Immature natural killer cell (primary cell): Measurements from ENCODE around the gene NSUN4. TPM values are rescaled to one million over a fixed set of nuclear protein-coding genes. Genes with fewer than 3 reads are reported as not detected.
A peak's percentile ranks its signal among the peaks of the same experiment; 100 is the strongest.
"Not testable (repeated sequence)": the region's sequence is repeated elsewhere in the genome, so short reads cannot be mapped to it uniquely, and the experiment has no call there.

Source experiments
- DNase-seq, 3 donors: peaks; one replicate each; pipeline ENCODE4 v3.0.0; 2022; ENCODE audit warnings: mixed read lengths in 1 of 3
- H3K27ac Mint-ChIP-seq, 6 donors: one replicate each; pipeline ENCODE4 v1.8.0; 2020; ENCODE audit warnings: mixed read lengths in 6 of 6, mild to moderate bottlenecking in 5 of 6, inconsistent platforms in 4 of 6, moderate library complexity in 3 of 6
- H3K27me3 Mint-ChIP-seq, 3 donors: one replicate each; pipeline ENCODE4 v1.8.0; 2020 to 2021; ENCODE audit warnings: low read depth in 3 of 3, mild to moderate bottlenecking in 3 of 3, mixed read lengths in 3 of 3, moderate library complexity in 3 of 3, inconsistent platforms in 1 of 3
- H3K36me3 Mint-ChIP-seq, 3 donors: one replicate each; pipeline ENCODE4 v1.8.0; 2020; ENCODE audit warnings: mixed read lengths in 3 of 3, inconsistent platforms in 2 of 3, mild to moderate bottlenecking in 2 of 3
- H3K4me1 Mint-ChIP-seq, 2 donors: one replicate each; pipeline ENCODE4 v1.8.0; 2020; ENCODE audit warnings: inconsistent platforms in 2 of 2, mild to moderate bottlenecking in 2 of 2, mixed read lengths in 2 of 2, moderate library complexity in 1 of 2
- H3K4me3 Mint-ChIP-seq, 5 donors: one replicate each; pipeline ENCODE4 v1.8.0; 2020; ENCODE audit warnings: mild to moderate bottlenecking in 5 of 5, mixed read lengths in 5 of 5, inconsistent platforms in 3 of 5, moderate library complexity in 3 of 5
- H3K9me3 Mint-ChIP-seq, 6 donors: one replicate each; pipeline ENCODE4 v1.8.0; 2020; ENCODE audit warnings: mild to moderate bottlenecking in 6 of 6, mixed read lengths in 6 of 6, inconsistent platforms in 4 of 6, moderate library complexity in 3 of 6
- polyA plus RNA-seq, 3 donors: library from polyadenylated mRNA; unstranded; fragments of 300-500 nt; fragmentation: Illumina TruSeq; gene quantifications; one replicate each; pipeline ENCODE4 v1.2.3, GENCODE V29; 2021

NSUN4 gene
- polyA plus RNA-seq, 3 donors from 2014 or later: 3.4 to 16.3 (median 7.4) TPM

GRCh38 chr1:46364612-46365011, 24.0 kb downstream of the NSUN4 start:
- DNase-seq: no peak
- no peaks in the 10 kb centered on the region for H3K27me3 Mint-ChIP-seq
- H3K4me3 Mint-ChIP-seq: no peak overlapping the region
- no peaks in the 10 kb centered on the region for H3K9me3 Mint-ChIP-seq
- peaks cover 17 to 47% (median 32%) of the 10 kb centered on the region in 3 donors for H3K36me3 Mint-ChIP-seq
- no peaks in the 10 kb centered on the region for H3K4me1 Mint-ChIP-seq
- H3K27ac Mint-ChIP-seq: no peak overlapping the region

GRCh38 chr1:46365796-46366195, 25.2 kb downstream of the NSUN4 start:
- H3K4me1 Mint-ChIP-seq, H3K27me3 Mint-ChIP-seq, DNase-seq, H3K9me3 Mint-ChIP-seq, H3K4me3 Mint-ChIP-seq, H3K27ac Mint-ChIP-seq: not testable (repeated sequence)
- H3K36me3 Mint-ChIP-seq: peaks cover 12 to 42% (median 29%) of the 10 kb centered on the region in 3 donors

- H3K9me3 Mint-ChIP-seq: no peaks in the 10 kb centered on the region
- H3K36me3 Mint-ChIP-seq: peaks cover 9 to 32% (median 22%) of the 10 kb centered on the region in 3 donors
- H3K4me1 Mint-ChIP-seq: no peaks in the 10 kb centered on the region
- no peak overlapping the region for H3K4me3 Mint-ChIP-seq
- H3K27ac Mint-ChIP-seq: no peak overlapping the region
- no peaks in the 10 kb centered on the region for H3K27me3 Mint-ChIP-seq
- no peak for DNase-seq
These were observed 26.5 kb downstream of the NSUN4 start for GRCh38 chr1:46367072-46367471.

DNA sequence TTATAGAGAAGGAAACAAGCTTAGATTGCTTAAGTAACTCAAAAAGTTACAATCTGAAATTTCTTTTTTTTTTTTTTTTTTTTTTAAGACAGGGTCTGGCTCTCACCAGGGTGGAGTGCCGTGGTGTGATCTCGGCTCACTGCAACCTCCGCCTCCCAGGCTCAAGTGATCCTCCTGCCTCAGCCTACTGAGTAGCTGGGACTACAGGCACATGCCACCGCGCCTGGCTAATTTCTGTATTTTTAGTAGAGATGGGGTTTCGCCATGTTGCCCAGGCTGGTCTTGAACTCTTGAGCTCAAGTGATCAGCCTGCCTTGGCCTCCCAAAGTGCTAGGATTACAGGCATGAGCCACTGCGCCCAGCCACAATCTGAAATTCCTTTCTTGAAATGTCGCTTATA, 27.1 kb downstream of the NSUN4 start:
- H3K27ac Mint-ChIP-seq, H3K9me3 Mint-ChIP-seq, DNase-seq, H3K4me1 Mint-ChIP-seq, H3K27me3 Mint-ChIP-seq, H3K4me3 Mint-ChIP-seq: not testable (repeated sequence)
- H3K36me3 Mint-ChIP-seq: peaks cover 10 to 32% (median 23%) of the 10 kb centered on the region in 3 donors

DNA sequence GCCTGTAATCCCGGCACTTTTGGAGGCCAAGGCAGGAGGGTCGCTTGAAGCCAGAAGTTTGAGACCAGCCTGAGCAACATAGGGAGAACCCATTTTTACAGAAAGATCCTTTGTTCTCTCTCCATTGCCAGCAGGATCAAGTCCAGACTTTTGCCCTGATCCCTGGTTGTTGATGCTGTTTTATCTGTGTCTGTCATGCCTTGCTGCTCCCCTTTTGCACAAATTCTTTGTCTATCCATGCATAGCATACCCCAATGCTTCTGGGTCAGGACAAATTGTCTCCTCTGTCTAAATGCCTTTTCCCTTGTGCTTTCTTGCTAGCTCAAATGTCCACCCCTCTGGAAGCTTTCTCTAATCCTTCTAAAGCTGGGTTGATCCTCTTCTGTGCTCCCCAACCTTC, 28.2 kb downstream of the NSUN4 start:
- Mint-ChIP-seq H3K9me3 (no peaks in the 10 kb centered on the region), H3K27me3 (no peaks in the 10 kb centered on the region), H3K4me1 (no peaks in the 10 kb centered on the region), H3K27ac (peak overlapping the region in 1 of 6 donors; percentile 1), H3K4me3 (no peak overlapping the region), H3K36me3 (peaks cover 10 to 27% (median 15%) of the 10 kb centered on the region in 3 donors)
- DNase-seq: no peak

DNA sequence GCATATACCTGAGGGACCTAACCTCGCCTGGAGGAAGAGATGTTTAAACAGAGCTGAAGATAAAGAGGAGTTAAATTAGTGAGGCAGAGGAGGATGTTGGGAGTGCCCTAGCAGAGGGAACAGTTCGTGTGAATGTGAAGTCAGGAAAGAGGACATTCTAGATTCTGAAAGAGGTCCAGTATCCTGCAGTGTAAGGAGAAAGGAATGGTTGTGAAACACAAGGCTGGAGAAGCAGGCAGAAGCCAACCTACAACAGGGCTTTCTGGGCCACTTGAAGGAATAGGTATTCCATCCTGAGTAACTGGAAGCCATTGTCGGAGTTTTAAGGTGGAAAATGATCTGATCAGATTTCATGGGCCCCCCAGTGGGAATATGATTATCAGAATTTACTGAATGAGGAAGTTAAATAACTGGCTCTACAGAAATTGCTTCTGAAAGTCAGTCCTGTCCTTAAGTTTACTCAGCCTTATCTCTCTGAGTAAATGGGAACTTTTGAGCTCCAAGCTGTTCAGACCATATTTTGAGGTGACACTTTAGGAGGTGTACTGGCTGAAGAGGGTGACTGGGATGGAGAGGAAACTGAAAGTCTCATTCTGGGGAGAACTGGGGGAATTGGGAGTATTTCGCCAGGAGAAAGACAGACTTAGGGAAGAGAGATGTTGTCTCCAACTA, 29.1 kb downstream of the NSUN4 start:
- DNase-seq: no peak
- H3K4me3 Mint-ChIP-seq: no peak overlapping the region
- H3K9me3 Mint-ChIP-seq: no peaks in the 10 kb centered on the region
- peak overlapping the region in 1 of 6 donors; percentile 7 for H3K27ac Mint-ChIP-seq
- H3K4me1 Mint-ChIP-seq: no peaks in the 10 kb centered on the region
- peaks cover 10 to 26% (median 15%) of the 10 kb centered on the region in 3 donors for H3K36me3 Mint-ChIP-seq
- H3K27me3 Mint-ChIP-seq: no peaks in the 10 kb centered on the region

- Mint-ChIP-seq H3K36me3 (peaks cover 10 to 21% (median 15%) of the 10 kb centered on the region in 3 donors), H3K4me1 (no peaks in the 10 kb centered on the region), H3K4me3 (no peak overlapping the region), H3K27me3 (no peaks in the 10 kb centered on the region), H3K9me3 (no peaks in the 10 kb centered on the region), H3K27ac (no peak overlapping the region)
- no peak for DNase-seq
These were observed 29.6 kb downstream of the NSUN4 start for GRCh38 chr1:46370214-46370633.

DNA sequence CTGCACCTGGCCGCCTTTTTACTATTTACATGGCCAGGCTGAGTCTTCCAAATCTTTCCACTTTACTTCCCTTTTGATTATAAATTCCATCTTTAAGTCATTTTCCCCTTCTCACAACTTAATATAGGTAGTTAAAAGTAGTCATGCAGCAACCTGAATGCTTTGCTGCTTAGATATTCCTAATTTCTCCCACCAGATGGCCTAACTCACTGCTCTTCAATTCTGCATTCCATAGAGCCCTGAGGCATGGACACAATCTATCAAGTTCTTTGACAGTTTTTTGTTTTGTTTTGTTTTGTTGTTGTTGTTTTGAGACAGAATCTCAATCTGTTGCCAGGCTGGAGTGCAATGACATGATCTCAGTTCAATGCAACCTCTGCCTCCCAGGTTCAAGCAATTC, 31.8 kb downstream of the NSUN4 start:
- Mint-ChIP-seq H3K27me3 (no peaks in the 10 kb centered on the region), H3K4me3 (no peak overlapping the region), H3K27ac (no peak overlapping the region), H3K4me1 (no peaks in the 10 kb centered on the region), H3K36me3 (peaks cover 12 to 20% (median 14%) of the 10 kb centered on the region in 3 donors), H3K9me3 (no peaks in the 10 kb centered on the region)
- DNase-seq: no peak

DNA sequence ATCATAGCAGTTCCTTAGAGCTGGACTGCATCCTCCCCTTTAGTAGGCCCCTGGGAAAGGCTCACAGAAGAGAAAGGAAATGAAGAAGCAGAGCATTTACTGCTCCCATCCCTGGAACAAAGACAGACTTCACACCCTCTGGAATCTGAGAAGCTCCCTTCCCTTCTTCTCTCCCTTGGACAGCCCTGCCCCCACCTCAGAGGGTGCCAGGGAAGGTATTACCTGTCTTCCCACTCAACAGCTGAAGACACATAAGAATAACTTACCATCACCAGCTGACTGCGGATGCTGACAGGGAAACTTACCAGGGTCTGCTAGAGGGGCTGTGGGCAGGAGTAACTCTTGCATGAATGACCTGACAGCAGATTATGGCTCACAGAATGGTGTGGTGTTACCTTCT, 39.4 kb downstream of the NSUN4 start:
- Mint-ChIP-seq H3K4me3 (no peak overlapping the region), H3K27ac (no peak overlapping the region), H3K4me1 (no peaks in the 10 kb centered on the region), H3K9me3 (no peaks in the 10 kb centered on the region), H3K27me3 (no peaks in the 10 kb centered on the region), H3K36me3 (peaks cover 0 to 3% (median 3%) of the 10 kb centered on the region in 3 donors)
- DNase-seq: no peak

DNA sequence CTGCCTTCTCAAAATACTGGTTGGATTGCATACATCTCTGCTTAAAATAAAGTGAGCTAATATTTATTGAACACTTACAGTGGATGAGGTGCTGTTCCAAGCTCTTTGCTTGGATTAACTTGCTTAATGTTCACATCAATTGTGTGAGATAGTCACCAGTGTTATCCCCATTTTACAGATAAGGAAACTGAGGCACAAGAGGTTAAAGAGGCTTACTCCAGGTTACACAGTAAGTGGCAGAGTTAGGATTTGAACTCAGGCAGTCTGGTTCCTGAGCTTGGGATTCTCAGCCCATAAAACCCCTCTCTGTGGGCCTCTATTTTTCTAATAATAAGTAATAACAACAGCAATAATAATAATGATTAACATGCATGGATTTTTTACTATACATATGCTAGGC, 39.9 kb downstream of the NSUN4 start:
- Mint-ChIP-seq H3K27ac (no peak overlapping the region), H3K4me3 (no peak overlapping the region), H3K36me3 (peaks cover 0 to 3% (median 3%) of the 10 kb centered on the region in 3 donors), H3K27me3 (no peaks in the 10 kb centered on the region), H3K4me1 (no peaks in the 10 kb centered on the region), H3K9me3 (peaks cover 0 to 1% (median 0%) of the 10 kb centered on the region in 6 donors)
- DNase-seq: no peak

DNA sequence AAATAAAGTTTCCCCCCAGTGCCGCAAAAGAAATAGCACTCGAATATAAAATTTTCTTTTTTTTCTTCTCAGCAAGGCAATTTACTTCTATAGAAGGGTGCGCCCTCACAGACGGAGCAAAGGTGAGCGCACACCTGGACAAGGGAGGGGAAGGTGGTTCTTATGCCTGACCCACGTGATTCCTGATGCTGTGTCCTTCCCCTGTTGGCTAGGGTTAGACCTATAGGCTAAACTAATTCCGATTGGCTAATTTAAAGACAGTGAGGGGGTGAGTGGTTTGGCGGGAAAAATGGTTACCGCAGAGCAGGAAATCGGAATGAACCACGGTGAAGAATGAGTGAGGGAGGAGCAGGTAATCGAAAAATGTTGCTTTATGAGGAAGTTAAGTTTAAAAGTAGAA, 52.9 kb downstream of the NSUN4 start:
- Mint-ChIP-seq H3K9me3 (peaks cover 0 to 13% (median 2%) of the 10 kb centered on the region in 6 donors), H3K27ac (peak overlapping the region in 1 of 6 donors; percentile 6), H3K4me1 (peaks cover 5 to 11% of the 10 kb centered on the region in 2 donors), H3K36me3 (peaks cover 4 to 13% (median 4%) of the 10 kb centered on the region in 3 donors), H3K27me3 (peaks cover 5 to 21% (median 5%) of the 10 kb centered on the region in 3 donors), H3K4me3 (peak overlapping the region; percentile 43 to 82 (median 53))
- no peak for DNase-seq

GRCh38 chr1:46394108-46394871, 53.7 kb downstream of the NSUN4 start, which contains the start of gene FAAH:
Gene FAAH (plus strand): TSS chr1:46394317. CDS start chr1:46394349, 32 bp downstream.
- H3K4me3 Mint-ChIP-seq: peak within 1 kb of the TSS; percentile 62 to 82 (median 68)
- peaks cover 5 to 23% (median 5%) of the 10 kb centered on the region in 3 donors for H3K27me3 Mint-ChIP-seq
- H3K4me1 Mint-ChIP-seq: peaks cover 5 to 11% of the 10 kb centered on the region in 2 donors
- H3K36me3 Mint-ChIP-seq: peaks cover 4 to 13% (median 4%) of the 10 kb centered on the region in 3 donors
- H3K27ac Mint-ChIP-seq: peak within 1 kb of the TSS in 1 of 6 donors; percentile 6
- peak; percentile 37 to 57 (median 38) for DNase-seq
- peaks cover 0 to 13% (median 2%) of the 10 kb centered on the region in 6 donors for H3K9me3 Mint-ChIP-seq

GRCh38 chr1:46394872-46395465, 54.4 kb downstream of the NSUN4 start:
- H3K9me3 Mint-ChIP-seq: peaks cover 0 to 13% (median 2%) of the 10 kb centered on the region in 6 donors
- no peak overlapping the region for H3K27ac Mint-ChIP-seq
- peaks cover 4 to 13% (median 4%) of the 10 kb centered on the region in 3 donors for H3K36me3 Mint-ChIP-seq
- H3K27me3 Mint-ChIP-seq: peaks cover 5 to 23% (median 5%) of the 10 kb centered on the region in 3 donors
- peaks cover 5 to 11% of the 10 kb centered on the region in 2 donors for H3K4me1 Mint-ChIP-seq
- no peak for DNase-seq
- peak overlapping the region; percentile 62 to 80 (median 68) for H3K4me3 Mint-ChIP-seq
